H1 (cell line): ENCODE results near the gene LEFTY1. TPM values are rescaled to one million over a fixed set of nuclear protein-coding genes. Genes with fewer than 3 reads are reported as not detected.

ENCODE experiments used
- CHD7 ChIP-seq: fragments of 300-600 bp; sonication (generic); IDR thresholded peaks from 2 replicates; pipeline ENCODE4 v1.7.1; 2012; ENCODE audit warnings: low read length, moderate library complexity, mild to moderate bottlenecking, inconsistent platforms; ENCODE audit not compliant: insufficient replicate concordance
- CREB1 ChIP-seq: IDR thresholded peaks from 2 replicates; pipeline ENCODE4 v1.6.1; 2012; ENCODE audit warnings: inconsistent platforms
- MAFK ChIP-seq: IDR thresholded peaks from 2 replicates; pipeline ENCODE4 v1.6.1; 2012; ENCODE audit warnings: low read depth, mild to moderate bottlenecking, improper control_type of control experiment, low read length
- SAP30 ChIP-seq: fragments of 300-600 bp; sonication (generic); IDR thresholded peaks from 2 replicates; pipeline ENCODE4 v1.7.1; 2012; ENCODE audit warnings: low read length, moderate library complexity, mild to moderate bottlenecking, inconsistent platforms; ENCODE audit not compliant: insufficient read depth, insufficient replicate concordance
- SP4 ChIP-seq: IDR thresholded peaks from 2 replicates; pipeline ENCODE4 v1.6.1; 2012; ENCODE audit warnings: low read length, inconsistent platforms
- polyA plus RNA-seq, 7 experiments: library from polyadenylated mRNA; depleted of rRNA in 3 of 7; stranded (reverse) in 5 of 7; unstranded in 2 of 7; fragments of >200 nt in 5 of 7; fragments of 200-250 nt in 2 of 7; gene quantifications; 1 replicate in 5 of 7; 2 replicates in 1 of 7; 4 replicates in 1 of 7; pipeline versions ENCODE4 v1.2.1 to v1.2.3, GENCODE V29; 2011 to 2013; ENCODE audit warnings: missing spikeins in 2 of 7, mixed read lengths in 2 of 7
- total RNA-seq: library from RNA; stranded (reverse); fragmentation: NEBNext Ultra II Directional; extraction: Animal tissue kit (Norgen Biotek cat#: 25700); gene quantifications from 2 replicates; pipeline ENCODE4 v1.2.1, GENCODE V29; 2021

Gene LEFTY1
- total and polyA plus RNA-seq, 2 of the 8 experiments (the other 6 are each of a cell fraction or from before 2014, with no cell fraction given), result 4.5 to 11.7 TPM

- TF ChIP-seq CHD7 (no peak), MAFK (no peak), SP4 (no peak), SAP30 (no peak), CREB1 (no peak)
- TF ChIP-seq, all 59 proteins: peak for 0
These were observed 10.7 kb downstream of the LEFTY1 start (continued) for GRCh38 chr1:225878282-225878681.
